T-helper 2 cell treated with Interferon-gamma antibody and Interleukin-4, amounts not matched to agents 5 μg/mL and 100 μg/mL, for 36 hours (primary cell): Measurements from ENCODE around the gene ALCAM.

ENCODE experiments used
- DNase-seq: peaks from one replicate; pipeline ENCODE4 v3.0.0; 2021; ENCODE audit warnings: low spot score
- H3K27ac Mint-ChIP-seq: one replicate; pipeline ENCODE4 v1.8.0; 2021; ENCODE audit warnings: mild to moderate bottlenecking, mixed read lengths
- H3K27me3 Mint-ChIP-seq: one replicate; pipeline ENCODE4 v1.8.0; 2021; ENCODE audit warnings: low read depth, mixed read lengths
- H3K36me3 Mint-ChIP-seq: one replicate; pipeline ENCODE4 v1.8.0; 2021; ENCODE audit warnings: low read depth, mixed read lengths
- H3K4me1 Mint-ChIP-seq: one replicate; pipeline ENCODE4 v1.8.0; 2021; ENCODE audit warnings: low read depth, mixed read lengths
- H3K4me3 Mint-ChIP-seq: one replicate; pipeline ENCODE4 v1.8.0; 2022; ENCODE audit warnings: mild to moderate bottlenecking, moderate library complexity, mixed read lengths
- H3K9me3 Mint-ChIP-seq: one replicate; pipeline ENCODE4 v1.8.0; 2021; ENCODE audit warnings: mixed read lengths

ALCAM gene

DNA sequence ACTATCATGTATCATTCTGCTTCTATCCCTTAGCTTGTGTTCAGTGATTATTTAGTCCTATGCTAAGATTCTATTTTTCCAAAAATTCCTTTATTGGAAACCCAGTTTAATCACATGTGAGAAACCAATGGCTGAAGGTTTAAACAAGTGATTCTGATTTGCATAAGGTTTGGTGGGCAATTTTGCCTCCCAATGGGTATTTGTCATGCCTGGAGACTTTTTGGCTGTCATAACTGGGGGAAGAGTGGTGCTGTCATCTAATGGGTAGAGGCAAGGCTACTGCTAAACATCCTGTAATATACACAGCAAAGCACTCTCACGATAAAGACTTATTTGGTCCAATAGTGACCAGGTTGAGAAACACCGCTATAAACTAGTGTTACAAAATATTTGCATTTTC, 148.7 kb downstream of the ALCAM start:
- H3K4me3 Mint-ChIP-seq, result no peak overlapping the region
- no peak for DNase-seq
- H3K4me1 Mint-ChIP-seq, result peaks cover 5% of the 10 kb centered on the region
- H3K27me3 Mint-ChIP-seq, result peaks cover 4% of the 10 kb centered on the region
- no peaks in the 10 kb centered on the region for H3K36me3 Mint-ChIP-seq
- no peaks in the 10 kb centered on the region for H3K9me3 Mint-ChIP-seq
- H3K27ac Mint-ChIP-seq, result no peak overlapping the region

DNA sequence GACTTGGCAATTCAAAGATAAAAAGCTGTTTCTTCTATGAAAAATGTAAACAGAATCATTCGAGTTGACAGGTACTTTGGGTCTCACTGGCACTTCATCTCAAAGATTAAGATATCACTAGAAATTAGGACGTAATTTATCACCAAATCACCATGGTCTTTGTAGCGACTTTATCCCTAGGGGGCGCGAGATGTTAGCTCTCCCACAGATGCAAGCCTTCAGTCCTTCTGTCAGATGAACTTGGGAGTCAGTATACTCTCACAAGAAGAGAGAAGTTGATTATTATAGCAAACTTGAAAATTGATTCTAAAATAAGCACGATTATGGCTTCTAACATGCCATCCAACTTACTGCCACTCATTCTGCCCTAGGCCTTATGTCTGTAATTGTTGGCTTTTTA, 150.3 kb downstream of the ALCAM start:
- Mint-ChIP-seq H3K9me3 (no peaks in the 10 kb centered on the region), H3K4me3 (no peak overlapping the region), H3K27me3 (no peaks in the 10 kb centered on the region), H3K27ac (no peak overlapping the region), H3K36me3 (no peaks in the 10 kb centered on the region), H3K4me1 (peaks cover 5% of the 10 kb centered on the region)
- no peak for DNase-seq

DNA sequence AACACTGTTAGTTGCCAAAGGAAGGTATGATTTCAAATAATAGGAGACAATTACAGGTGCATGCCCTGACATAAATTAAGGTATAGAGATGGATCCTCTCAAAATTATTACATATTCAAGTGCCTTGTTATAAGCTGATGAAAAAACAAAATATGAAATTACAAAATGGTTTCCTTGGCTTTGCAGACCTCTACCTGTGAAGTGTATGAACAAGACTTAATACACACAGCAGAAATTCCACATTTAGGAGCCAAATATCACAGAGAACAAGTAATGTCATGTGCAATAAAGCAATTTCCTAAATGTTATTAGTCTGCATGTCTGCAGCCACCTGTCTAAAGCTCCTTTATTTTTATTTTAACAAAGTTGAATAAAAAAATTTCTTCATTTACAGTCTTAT, 151.5 kb downstream of the ALCAM start:
- H3K27me3 Mint-ChIP-seq, result no peaks in the 10 kb centered on the region
- no peaks in the 10 kb centered on the region for H3K9me3 Mint-ChIP-seq
- DNase-seq, result no peak
- no peak overlapping the region for H3K27ac Mint-ChIP-seq
- peaks cover 5% of the 10 kb centered on the region for H3K4me1 Mint-ChIP-seq
- no peak overlapping the region for H3K4me3 Mint-ChIP-seq
- no peaks in the 10 kb centered on the region for H3K36me3 Mint-ChIP-seq

DNA sequence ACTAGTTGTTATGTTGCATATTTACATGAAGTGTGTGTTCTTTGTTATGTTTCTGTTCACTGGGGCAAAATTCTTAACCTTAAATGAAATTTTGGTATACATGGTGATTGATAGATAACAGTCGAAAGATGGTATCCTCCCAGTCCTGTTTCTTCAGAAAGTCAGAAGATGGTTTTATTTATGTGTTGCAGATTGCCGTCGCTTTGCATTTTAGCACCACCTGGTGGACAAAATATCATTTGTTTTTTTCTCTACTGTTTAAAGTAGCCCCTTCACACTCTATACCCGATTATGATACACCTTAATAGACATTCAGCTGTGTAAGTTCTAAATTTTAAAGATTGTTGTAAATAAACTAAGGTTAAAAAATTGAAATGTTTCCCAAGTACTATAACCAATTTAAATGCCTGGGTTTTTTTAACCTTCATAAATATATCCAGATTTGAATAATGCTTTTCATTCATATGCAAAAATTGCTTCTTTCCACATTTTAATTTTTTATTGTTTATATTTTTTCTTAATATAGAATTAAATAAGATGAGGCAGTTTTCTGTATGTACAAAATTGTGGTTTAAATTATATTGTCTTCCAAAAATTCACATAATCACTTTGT, 152.2 kb downstream of the ALCAM start:
- H3K9me3 Mint-ChIP-seq, result no peaks in the 10 kb centered on the region
- H3K4me3 Mint-ChIP-seq, result no peak overlapping the region
- no peaks in the 10 kb centered on the region for H3K27me3 Mint-ChIP-seq
- no peaks in the 10 kb centered on the region for H3K36me3 Mint-ChIP-seq
- peaks cover 5% of the 10 kb centered on the region for H3K4me1 Mint-ChIP-seq
- DNase-seq, result no peak
- H3K27ac Mint-ChIP-seq, result no peak overlapping the region

DNA sequence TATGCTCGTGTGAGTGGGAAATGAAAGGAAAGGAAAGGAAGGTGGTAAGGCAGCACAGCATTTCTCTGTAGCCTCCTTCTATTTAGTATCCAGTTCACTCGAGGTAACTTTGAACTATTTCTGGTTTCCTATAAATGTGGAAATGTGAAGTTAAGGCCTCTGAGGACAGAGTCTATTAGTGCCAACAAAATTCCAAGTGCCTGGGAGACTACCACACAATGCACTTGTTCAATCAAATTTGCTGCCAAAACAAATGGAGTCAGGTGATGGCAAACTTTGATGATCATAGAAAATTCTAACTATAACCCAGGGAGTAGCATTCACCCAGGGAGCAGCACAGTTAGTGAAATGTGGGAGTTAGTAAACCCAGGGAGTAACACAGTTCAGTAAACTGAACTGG, 155.1 kb downstream of the ALCAM start:
- Mint-ChIP-seq H3K4me3 (no peak overlapping the region), H3K4me1 (peaks cover 5% of the 10 kb centered on the region), H3K27me3 (no peaks in the 10 kb centered on the region), H3K9me3 (no peaks in the 10 kb centered on the region), H3K36me3 (no peaks in the 10 kb centered on the region), H3K27ac (no peak overlapping the region)
- no peak for DNase-seq

DNA sequence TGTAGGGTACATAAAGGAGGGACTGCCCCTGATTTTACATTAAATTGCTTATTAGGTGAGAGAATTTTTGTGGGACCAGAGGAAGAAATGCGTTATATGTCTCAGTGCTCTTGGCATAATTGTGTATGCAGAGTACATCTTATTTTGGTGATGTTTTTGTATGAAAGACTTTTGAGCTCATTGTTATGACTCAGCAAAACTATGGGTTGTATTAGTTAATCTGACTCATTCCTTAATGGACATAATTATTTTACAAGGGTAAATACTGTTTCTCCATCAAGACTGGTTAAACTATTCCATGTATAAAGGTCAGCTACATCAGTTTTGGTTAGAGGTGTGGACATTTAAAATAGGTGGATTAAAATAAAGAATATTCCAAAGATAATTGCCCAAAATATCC, 156.8 kb downstream of the ALCAM start:
- no peak overlapping the region for H3K27ac Mint-ChIP-seq
- peaks cover 7% of the 10 kb centered on the region for H3K4me1 Mint-ChIP-seq
- H3K4me3 Mint-ChIP-seq, result no peak overlapping the region
- H3K9me3 Mint-ChIP-seq, result no peaks in the 10 kb centered on the region
- H3K36me3 Mint-ChIP-seq, result no peaks in the 10 kb centered on the region
- DNase-seq, result no peak
- no peaks in the 10 kb centered on the region for H3K27me3 Mint-ChIP-seq

DNA sequence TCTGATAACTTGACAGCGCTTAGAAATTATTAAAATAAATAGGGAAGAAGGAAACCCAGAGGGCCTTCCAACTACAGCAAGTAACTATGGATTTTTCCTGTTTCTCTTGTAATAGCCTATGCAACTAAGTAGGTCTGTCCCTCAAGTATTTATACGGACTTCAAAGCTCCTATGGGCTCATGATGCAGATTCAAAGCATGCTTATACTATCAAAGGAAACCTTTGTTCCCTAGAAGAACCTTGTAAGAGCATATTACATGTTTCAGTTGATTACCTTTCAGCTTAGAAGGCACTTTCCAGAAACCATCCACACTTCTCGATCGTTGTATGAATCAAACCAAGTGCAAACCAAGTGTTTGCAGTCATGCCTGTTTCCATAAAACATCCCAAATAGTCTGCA, 158.8 kb downstream of the ALCAM start:
- DNase-seq, result no peak
- Mint-ChIP-seq H3K27me3 (no peaks in the 10 kb centered on the region), H3K4me1 (peaks cover 2% of the 10 kb centered on the region), H3K36me3 (no peaks in the 10 kb centered on the region), H3K4me3 (no peak overlapping the region), H3K27ac (no peak overlapping the region), H3K9me3 (no peaks in the 10 kb centered on the region)

DNA sequence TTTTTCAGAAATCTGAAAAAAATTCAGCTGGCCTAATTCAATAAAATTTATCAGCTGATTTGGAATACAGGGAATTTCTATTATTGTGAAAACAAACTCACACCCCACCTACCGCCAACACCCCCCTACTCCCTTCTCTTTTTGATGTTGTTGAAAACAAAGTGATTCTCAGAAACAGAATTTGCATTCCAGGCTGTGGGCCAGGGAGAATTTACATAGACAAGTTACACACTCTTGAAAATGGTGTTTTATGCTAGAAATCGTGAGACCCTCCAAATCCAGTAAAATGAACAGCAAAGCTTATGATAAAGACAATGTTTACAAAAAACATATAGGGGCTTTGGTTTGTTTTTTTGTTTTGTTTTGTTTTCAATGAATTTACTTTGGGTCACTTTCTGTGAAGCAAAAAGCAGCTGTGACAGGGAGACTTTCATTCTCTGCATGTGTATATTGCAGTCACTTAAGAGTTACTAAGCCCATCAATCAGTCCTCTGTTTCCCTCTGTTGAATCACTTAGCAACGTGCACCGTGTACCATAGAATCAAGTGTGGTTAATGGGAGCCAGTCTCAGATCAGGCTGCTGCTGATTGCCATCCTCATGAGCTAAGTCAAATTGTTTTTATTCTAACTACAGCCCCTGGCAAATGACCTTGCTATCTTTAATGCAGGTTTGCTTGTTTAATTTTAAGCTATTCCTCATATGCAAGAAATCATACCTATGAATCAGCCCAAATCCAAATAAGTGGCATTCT, 159.8 kb downstream of the ALCAM start:
- H3K4me3 Mint-ChIP-seq, result no peak overlapping the region
- H3K27me3 Mint-ChIP-seq, result no peaks in the 10 kb centered on the region
- H3K27ac Mint-ChIP-seq, result no peak overlapping the region
- H3K36me3 Mint-ChIP-seq, result no peaks in the 10 kb centered on the region
- no peak for DNase-seq
- no peaks in the 10 kb centered on the region for H3K9me3 Mint-ChIP-seq
- H3K4me1 Mint-ChIP-seq, result peaks cover 2% of the 10 kb centered on the region

DNA sequence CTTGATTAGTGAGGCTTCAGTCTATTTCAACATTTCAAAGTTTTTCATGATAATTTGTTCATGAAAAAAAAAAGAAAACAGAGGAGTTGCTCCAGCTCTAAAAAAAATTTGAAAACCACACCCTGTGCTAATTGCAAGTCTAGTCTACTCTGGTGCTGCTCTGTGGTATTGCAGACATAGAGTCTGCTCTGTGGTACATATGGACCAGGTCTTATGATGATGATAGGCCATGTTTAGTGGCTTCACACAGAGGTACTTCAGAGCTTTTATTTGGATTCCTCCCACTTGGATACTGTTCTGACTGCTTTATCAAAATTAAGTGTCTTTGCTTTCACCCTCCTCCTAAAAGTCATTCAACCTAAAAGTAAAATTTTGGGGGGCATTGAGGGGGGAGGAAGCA, 160.8 kb downstream of the ALCAM start:
- H3K36me3 Mint-ChIP-seq, result no peaks in the 10 kb centered on the region
- DNase-seq, result no peak
- no peaks in the 10 kb centered on the region for H3K9me3 Mint-ChIP-seq
- no peak overlapping the region for H3K4me3 Mint-ChIP-seq
- H3K27ac Mint-ChIP-seq, result no peak overlapping the region
- H3K27me3 Mint-ChIP-seq, result no peaks in the 10 kb centered on the region
- H3K4me1 Mint-ChIP-seq, result peaks cover 2% of the 10 kb centered on the region

DNA sequence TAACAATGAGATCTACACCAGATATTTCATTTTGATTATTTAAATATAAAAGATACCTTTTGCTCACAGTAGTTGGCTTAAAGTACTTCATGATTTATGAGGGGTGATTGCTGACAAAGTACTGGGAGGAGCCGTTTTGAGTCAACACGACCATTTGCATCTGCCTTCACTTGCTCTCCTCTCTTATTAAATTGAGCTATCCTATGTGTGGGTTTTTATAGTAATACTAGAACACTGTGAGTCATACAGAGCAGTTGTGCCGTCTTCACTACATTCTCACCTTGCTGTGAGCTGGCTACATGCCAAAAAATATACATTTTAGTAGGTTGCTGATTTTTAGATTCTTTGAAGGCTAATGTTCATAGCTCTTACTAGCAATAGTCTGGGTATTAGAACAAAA, 161.2 kb downstream of the ALCAM start:
- H3K27ac Mint-ChIP-seq, result no peak overlapping the region
- no peaks in the 10 kb centered on the region for H3K9me3 Mint-ChIP-seq
- no peaks in the 10 kb centered on the region for H3K36me3 Mint-ChIP-seq

DNA sequence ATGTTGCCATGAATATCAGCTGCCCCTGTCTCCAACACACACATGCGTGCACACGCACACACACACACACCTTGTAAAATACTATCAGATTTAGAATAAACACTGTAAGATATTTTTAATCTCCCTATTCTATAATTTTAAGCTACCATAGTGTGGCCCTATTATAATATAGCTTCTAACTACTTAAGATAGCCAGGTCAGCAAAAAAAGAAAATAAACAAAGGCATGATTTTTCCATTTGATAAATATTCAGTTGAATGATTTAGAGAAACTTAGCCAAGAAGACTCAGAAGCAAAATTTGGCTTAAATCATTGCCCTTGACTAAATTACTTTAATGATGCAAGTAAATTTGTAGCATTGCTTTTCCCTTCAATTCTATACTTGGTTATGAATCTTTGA, 162.2 kb downstream of the ALCAM start:
- H3K4me1 Mint-ChIP-seq, result peaks cover 2% of the 10 kb centered on the region
- H3K27ac Mint-ChIP-seq, result no peak overlapping the region
- no peaks in the 10 kb centered on the region for H3K27me3 Mint-ChIP-seq
- H3K9me3 Mint-ChIP-seq, result no peaks in the 10 kb centered on the region
- no peak overlapping the region for H3K4me3 Mint-ChIP-seq
- DNase-seq, result no peak
- H3K36me3 Mint-ChIP-seq, result no peaks in the 10 kb centered on the region

More for the DNA sequence above, 161.2 kb downstream of the ALCAM start:
- no peak for DNase-seq
- peaks cover 2% of the 10 kb centered on the region for H3K4me1 Mint-ChIP-seq
- H3K27me3 Mint-ChIP-seq, result no peaks in the 10 kb centered on the region
- no peak overlapping the region for H3K4me3 Mint-ChIP-seq

DNA sequence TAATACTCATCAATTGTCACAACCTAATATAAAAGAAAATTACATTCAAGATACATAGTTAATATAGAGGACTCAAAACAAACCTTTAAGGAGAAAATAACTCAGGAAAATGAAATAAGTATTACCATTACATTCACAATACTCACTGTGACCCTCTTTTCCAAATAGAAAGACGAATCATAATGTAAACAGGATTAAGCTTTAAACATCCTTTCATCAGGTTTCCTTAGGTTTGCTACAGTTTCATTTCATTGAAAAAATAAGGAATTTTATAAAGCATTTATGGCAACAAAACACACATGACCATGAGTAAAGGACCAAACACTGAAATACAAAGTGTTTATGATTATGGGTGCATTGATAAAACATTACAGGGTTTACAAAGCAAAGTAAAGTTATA, 162.7 kb downstream of the ALCAM start:
- Mint-ChIP-seq H3K27ac (no peak overlapping the region), H3K36me3 (no peaks in the 10 kb centered on the region), H3K9me3 (no peaks in the 10 kb centered on the region)

DNA sequence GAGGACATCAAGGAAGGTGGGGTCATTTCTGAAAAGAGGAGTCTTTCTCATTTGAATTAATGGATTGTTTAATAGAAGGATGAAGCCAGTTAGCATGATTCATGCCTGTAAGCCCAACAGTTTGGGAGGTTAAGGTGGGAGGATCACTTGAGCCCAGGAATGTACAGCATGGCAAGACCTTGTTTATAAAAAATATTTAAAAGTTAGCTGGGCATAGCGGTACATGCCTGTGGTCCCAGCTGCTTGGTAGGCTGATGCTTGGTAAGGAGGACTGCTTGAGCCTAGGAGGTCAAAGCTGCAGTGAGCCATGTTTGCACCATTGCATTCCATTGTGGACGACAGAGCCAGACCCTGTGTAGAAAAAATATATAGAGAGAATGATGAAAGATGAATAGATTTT, 165.5 kb downstream of the ALCAM start:
- H3K27me3 Mint-ChIP-seq, result no peaks in the 10 kb centered on the region
- no peak for DNase-seq
- no peaks in the 10 kb centered on the region for H3K9me3 Mint-ChIP-seq
- no peak overlapping the region for H3K27ac Mint-ChIP-seq
- no peak overlapping the region for H3K4me3 Mint-ChIP-seq
- peaks cover 2% of the 10 kb centered on the region for H3K36me3 Mint-ChIP-seq
- H3K4me1 Mint-ChIP-seq, result peaks cover 2% of the 10 kb centered on the region

More for the DNA sequence above, 162.7 kb downstream of the ALCAM start:
- peaks cover 2% of the 10 kb centered on the region for H3K4me1 Mint-ChIP-seq
- no peaks in the 10 kb centered on the region for H3K27me3 Mint-ChIP-seq
- no peak for DNase-seq
- H3K4me3 Mint-ChIP-seq, result no peak overlapping the region

DNA sequence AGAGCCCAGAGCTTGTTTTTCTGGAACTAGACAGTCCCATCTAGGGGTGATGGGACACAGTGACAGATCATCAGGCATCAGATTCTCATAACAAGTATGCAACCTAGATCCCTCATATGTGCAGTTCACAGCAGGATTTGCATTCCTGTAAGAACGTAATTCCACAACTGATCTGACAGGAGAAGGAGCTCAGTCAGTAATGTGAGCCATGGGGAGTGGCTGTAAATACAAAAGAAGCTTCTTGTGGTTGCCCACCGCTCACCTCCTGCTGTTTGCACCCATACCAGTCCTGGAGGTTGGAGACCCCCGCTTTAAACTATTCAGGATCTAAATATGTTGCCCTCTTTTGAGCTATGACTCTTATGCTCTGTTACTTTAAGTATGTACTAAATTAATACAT, 167.3 kb downstream of the ALCAM start:
- H3K27ac Mint-ChIP-seq, result no peak overlapping the region
- DNase-seq, result no peak
- peaks cover 3% of the 10 kb centered on the region for H3K36me3 Mint-ChIP-seq
- no peak overlapping the region for H3K4me3 Mint-ChIP-seq
- no peaks in the 10 kb centered on the region for H3K27me3 Mint-ChIP-seq
- H3K9me3 Mint-ChIP-seq, result no peaks in the 10 kb centered on the region
- H3K4me1 Mint-ChIP-seq, result no peaks in the 10 kb centered on the region

DNA sequence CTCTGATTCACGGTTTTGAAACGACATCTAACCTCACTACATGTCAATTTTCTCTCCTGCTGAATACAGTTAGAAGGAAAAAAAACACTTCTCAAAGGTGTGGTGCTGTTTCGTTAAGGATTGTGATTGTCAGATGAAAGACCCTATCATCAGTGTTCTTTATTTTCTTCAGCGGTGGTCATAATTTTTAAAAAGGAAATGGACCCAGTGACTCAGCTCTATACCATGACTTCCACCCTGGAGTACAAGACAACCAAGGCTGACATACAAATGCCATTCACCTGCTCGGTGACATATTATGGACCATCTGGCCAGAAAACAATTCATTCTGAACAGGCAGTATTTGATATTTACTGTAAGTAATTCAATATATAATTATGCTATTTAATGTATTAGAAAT, 167.8 kb downstream of the ALCAM start:
- Mint-ChIP-seq H3K27me3 (no peaks in the 10 kb centered on the region), H3K4me1 (no peaks in the 10 kb centered on the region), H3K4me3 (no peak overlapping the region), H3K9me3 (no peaks in the 10 kb centered on the region), H3K27ac (no peak overlapping the region), H3K36me3 (peaks cover 3% of the 10 kb centered on the region)
- no peak for DNase-seq
